H1 (cell line): ENCODE results near the gene RNU6-9. TPM values are rescaled to one million over a fixed set of nuclear protein-coding genes. Genes with fewer than 3 reads are reported as not detected.
"Not testable (repeated sequence)": the region's sequence is repeated elsewhere in the genome, so short reads cannot be mapped to it uniquely, and the experiment has no call there.

Source experiments
- CTCF ChIA-PET: fragments of 300-600 bp; sonication (Branson Sonifier 250); formaldehyde crosslinking; loops from one replicate; lab custom pipeline; 2021; ENCODE audit not compliant: partially characterized antibody; lab: Charles Lee
- POLR2A ChIA-PET: fragments of 300-600 bp; sonication (Branson Sonifier 250); formaldehyde crosslinking; loops from one replicate; lab custom pipeline; 2021; ENCODE audit warnings: inconsistent platforms; ENCODE audit not compliant: partially characterized antibody; lab: Charles Lee
- DNase-seq, 2 experiments: peaks; one replicate each; pipeline versions ENCODE4 v3.0.0 to v3.0.0-alpha.2; 2010 to 2022; ENCODE audit warnings: low spot score in 2 of 2, low read depth in 1 of 2, mixed read lengths in 1 of 2
- FAIRE-seq: peaks from 2 replicates; lab custom pipeline; 2011; peaks lifted over from hg19 to GRCh38; lab: Jason Lieb, UNC
- H2AFZ ChIP-seq: 2 replicates; pipeline ENCODE4 v1.8.1; 2012; ENCODE audit warnings: low read length, inconsistent platforms
- H2AK5ac ChIP-seq: 2 replicates; pipeline ENCODE4 v1.6.1; 2013; ENCODE audit warnings: low read depth, low read length
- H2BK120ac ChIP-seq: replicated peaks from 2 replicates; pipeline ENCODE3; 2013; ENCODE audit warnings: low read depth, low read length, inconsistent platforms
- H2BK12ac ChIP-seq: 2 replicates; pipeline ENCODE4 v1.6.1; 2013; ENCODE audit warnings: low read depth, low read length
- H2BK15ac ChIP-seq: 2 replicates; pipeline ENCODE4 v1.6.1; 2013; ENCODE audit warnings: low read length
- H2BK20ac ChIP-seq: 2 replicates; pipeline ENCODE4 v1.6.1; 2013; ENCODE audit warnings: low read length
- H2BK5ac ChIP-seq: 2 replicates; pipeline ENCODE4 v1.6.1; 2013; ENCODE audit warnings: low read depth, low read length
- H3K14ac ChIP-seq: 2 replicates; pipeline ENCODE4 v1.6.1; 2013; ENCODE audit warnings: inconsistent platforms; ENCODE audit not compliant: insufficient read length
- H3K18ac ChIP-seq: 2 replicates; pipeline ENCODE4 v1.6.1; 2013; ENCODE audit warnings: low read length; ENCODE audit errors: extremely low read depth
- H3K23ac ChIP-seq: 2 replicates; pipeline ENCODE4 v1.6.1; 2013; ENCODE audit warnings: inconsistent platforms; ENCODE audit not compliant: insufficient read length
- H3K23me2 ChIP-seq: 2 replicates; pipeline ENCODE4 v1.6.1; 2013; ENCODE audit warnings: low read depth, low read length
- H3K27ac ChIP-seq: 2 replicates; pipeline ENCODE4 v1.6.1; 2011; ENCODE audit warnings: low read depth, low read length, inconsistent platforms
- H3K27me3 ChIP-seq, 4 experiments: replicated peaks in 1 of 4; 1 replicate in 1 of 4; 2 replicates in 3 of 4; pipeline versions ENCODE4 v1.6.1 to v1.8.1; 2011 to 2013; ENCODE audit warnings: low read length in 3 of 4, mild to moderate bottlenecking in 3 of 4, inconsistent platforms in 2 of 4, mixed read lengths in 2 of 4, moderate library complexity in 1 of 4; ENCODE audit not compliant: control insufficient read depth in 3 of 4, insufficient read depth in 3 of 4; ENCODE audit errors: extremely low read depth in 1 of 4
- H3K36me3 ChIP-seq, 4 experiments: 2 replicates each; pipeline versions ENCODE4 v1.6.1 to v1.8.1; 2011 to 2013; ENCODE audit warnings: mild to moderate bottlenecking in 4 of 4, low read length in 3 of 4, moderate library complexity in 2 of 4, control low read depth in 1 of 4, inconsistent platforms in 1 of 4; ENCODE audit not compliant: insufficient read depth in 4 of 4, control insufficient read depth in 2 of 4
- H3K4ac ChIP-seq: replicated peaks from 2 replicates; pipeline ENCODE3; 2013; ENCODE audit warnings: low read length, low read depth, mixed read lengths, inconsistent platforms; ENCODE audit not compliant: insufficient read length
- H3K4me1 ChIP-seq, 4 experiments: replicated peaks in 1 of 4; 1 replicate in 1 of 4; 2 replicates in 3 of 4; pipeline versions ENCODE4 v1.6.1 to v1.8.1; 2011 to 2013; ENCODE audit warnings: low read length in 3 of 4, inconsistent platforms in 2 of 4, mixed read lengths in 1 of 4; ENCODE audit not compliant: insufficient read depth in 4 of 4, control insufficient read depth in 3 of 4
- H3K4me2 ChIP-seq, 2 experiments: 2 replicates each; pipeline versions ENCODE4 v1.6.1 to v1.8.1; 2011 to 2013; ENCODE audit warnings: low read depth in 2 of 2, low read length in 2 of 2, control low read depth in 1 of 2, inconsistent platforms in 1 of 2, mild to moderate bottlenecking in 1 of 2; ENCODE audit not compliant: insufficient read depth in 1 of 2
- H3K4me3 ChIP-seq, 4 experiments: fragments of 200-600, 300-600 bp in 1 of 4; sonication (generic), shearing (Covaris generic), sonication (Bioruptor Twin) in 1 of 4; 2 replicates each; pipeline versions ENCODE4 v1.5.1 to v1.8.1; 2011 to 2016; ENCODE audit warnings: low read length in 4 of 4, low read depth in 3 of 4, control low read depth in 2 of 4, inconsistent platforms in 2 of 4, mild to moderate bottlenecking in 2 of 4, mixed read lengths in 1 of 4, moderate library complexity in 1 of 4; ENCODE audit not compliant: insufficient read depth in 2 of 4; ENCODE audit errors: extremely low read depth in 1 of 4
- H3K56ac ChIP-seq: replicated peaks from 2 replicates; pipeline ENCODE3; 2013; ENCODE audit warnings: low read depth, mild to moderate bottlenecking, mixed read lengths, low read length, inconsistent platforms; ENCODE audit not compliant: insufficient read length
- H3K79me1 ChIP-seq: 2 replicates; pipeline ENCODE4 v1.6.1; 2013; ENCODE audit warnings: low read depth, low read length, control low read depth
- H3K79me2 ChIP-seq, 2 experiments: 2 replicates each; pipeline versions ENCODE4 v1.6.1 to v1.8.1; 2012 to 2013; ENCODE audit warnings: low read length in 2 of 2, mild to moderate bottlenecking in 2 of 2, inconsistent platforms in 1 of 2; ENCODE audit not compliant: insufficient read depth in 2 of 2, control insufficient read depth in 1 of 2
- H3K9ac ChIP-seq, 4 experiments: replicated peaks in 1 of 4; 1 replicate in 1 of 4; 2 replicates in 3 of 4; pipeline versions ENCODE4 v1.6.1 to v1.8.1; 2011 to 2013; ENCODE audit warnings: low read depth in 3 of 4, low read length in 3 of 4, control low read depth in 2 of 4, mild to moderate bottlenecking in 2 of 4, moderate library complexity in 2 of 4, inconsistent platforms in 1 of 4; ENCODE audit errors: extremely low read depth in 1 of 4
- H3K9me3 ChIP-seq, 2 experiments: 2 replicates each; pipeline versions ENCODE4 v1.6.1 to v1.8.1; 2012 to 2013; ENCODE audit warnings: mild to moderate bottlenecking in 2 of 2, moderate library complexity in 2 of 2, control low read depth in 1 of 2, inconsistent platforms in 1 of 2, low read depth in 1 of 2, low read length in 1 of 2, mixed read lengths in 1 of 2; ENCODE audit not compliant: insufficient read depth in 2 of 2
- H4K20me1 ChIP-seq, 2 experiments: replicated peaks in 1 of 2; 2 replicates each; pipeline versions ENCODE3 to v1.8.1; 2011 to 2013; ENCODE audit warnings: inconsistent platforms in 2 of 2, low read length in 2 of 2, mild to moderate bottlenecking in 1 of 2; ENCODE audit not compliant: insufficient read depth in 2 of 2, control insufficient read depth in 1 of 2
- H4K5ac ChIP-seq: 2 replicates; pipeline ENCODE4 v1.6.1; 2013; ENCODE audit warnings: low read length, low read depth, mixed read lengths, inconsistent platforms; ENCODE audit not compliant: insufficient read length
- H4K8ac ChIP-seq: 2 replicates; pipeline ENCODE4 v1.8.0; 2013; ENCODE audit warnings: mild to moderate bottlenecking, moderate library complexity, low read length, inconsistent platforms; ENCODE audit not compliant: insufficient read depth; ENCODE audit errors: extremely low read depth
- H4K91ac ChIP-seq: replicated peaks from 2 replicates; pipeline ENCODE3; 2013; ENCODE audit warnings: low read length, mixed read lengths, inconsistent platforms; ENCODE audit not compliant: insufficient read length
- WGBS, 2 experiments: shearing (Covaris generic) in 1 of 2; methylation state at CpG; one replicate each; pipeline versions ENCODE4 v1.1.6 to v1.1.7; 2013 to 2015; ENCODE audit warnings: low lambda C conversion rate in 2 of 2, mixed read lengths in 2 of 2, inconsistent platforms in 1 of 2, low coverage in 1 of 2, missing lambda C conversion rate in 1 of 2; ENCODE audit not compliant: insufficient replicate concordance in 2 of 2, insufficient coverage in 1 of 2, insufficient read length in 1 of 2; ENCODE audit errors: extremely low coverage in 1 of 2, missing lambda C conversion rate in 1 of 2; 5-methylcytosine and 5-hydroxymethylcytosine counted together
- polyA plus RNA-seq, 7 experiments: library from polyadenylated mRNA; depleted of rRNA in 3 of 7; stranded (reverse) in 5 of 7; unstranded in 2 of 7; fragments of >200 nt in 5 of 7; fragments of 200-250 nt in 2 of 7; gene quantifications; 1 replicate in 5 of 7; 2 replicates in 1 of 7; 4 replicates in 1 of 7; pipeline versions ENCODE4 v1.2.1 to v1.2.3, GENCODE V29; 2011 to 2013; ENCODE audit warnings: missing spikeins in 2 of 7, mixed read lengths in 2 of 7
- total RNA-seq: library from RNA; stranded (reverse); fragmentation: NEBNext Ultra II Directional; extraction: Animal tissue kit (Norgen Biotek cat#: 25700); gene quantifications from 2 replicates; pipeline ENCODE4 v1.2.1, GENCODE V29; 2021

The RNU6-9 gene
- total and polyA plus RNA-seq, 2 of the 8 experiments (the other 6 are each of a cell fraction or from before 2014, with no cell fraction given), result not detected

- CTCF ChIA-PET, result interaction anchor here (0.7 to 3.2 kb wide), 7 partner anchors 9 to 273 kb away, joined by 3 to 12 read pairs (median 3); no protein-coding TSS in a partner anchor
Observed at GRCh38 chr19:878751-879561, 14.3 kb upstream of the RNU6-9 start.

More at GRCh38 chr19:878751-879561, 14.3 kb upstream of the RNU6-9 start:
- not testable (repeated sequence) for H3K9me3 ChIP-seq, H3K79me2 ChIP-seq, H3K4me1 ChIP-seq, H2BK120ac ChIP-seq, H3K4me2 ChIP-seq, H3K27me3 ChIP-seq, H3K56ac ChIP-seq, H3K79me1 ChIP-seq, H2AFZ ChIP-seq, H3K27ac ChIP-seq, H3K4me3 ChIP-seq, DNase-seq, H2BK5ac ChIP-seq, FAIRE-seq, H4K5ac ChIP-seq, H3K23ac ChIP-seq, H3K18ac ChIP-seq, H3K9ac ChIP-seq, H3K23me2 ChIP-seq, H2BK15ac ChIP-seq, H4K8ac ChIP-seq, H3K4ac ChIP-seq, H2BK12ac ChIP-seq, H4K91ac ChIP-seq, H3K14ac ChIP-seq, H4K20me1 ChIP-seq, H2AK5ac ChIP-seq, H2BK20ac ChIP-seq
- WGBS, 2 experiments, result 73% methylated on average over 10 of the region's 24 CpGs; no CpG with 5 or more reads in 1 of the 2 experiments
- peaks cover 0 to 14% (median 4%) of the 10 kb centered on the region in 4 experiments; a peak in 5 of 8 replicates for H3K36me3 ChIP-seq
- POLR2A ChIA-PET, result interaction anchor here (0.6 to 11.5 kb wide), 6 partner anchors 11 to 184 kb away, joined by 3 to 82 read pairs (median 3); partner anchors contain the start of genes MED16, RNU6-9 and WDR18
